Liver (tissue), 9 donors: ENCODE results near the gene PARP3. TPM values are rescaled to one million over a fixed set of nuclear protein-coding genes. Genes with fewer than 3 reads are reported as not detected.
"Not testable (repeated sequence)": the region's sequence is repeated elsewhere in the genome, so short reads cannot be mapped to it uniquely, and the experiment has no call there.

Experiments
- DNase-seq: peaks from one replicate; pipeline ENCODE4 v3.0.0-alpha.2; 2017; ENCODE audit warnings: low spot score
- H3K27ac ChIP-seq, 2 donors: one replicate each; pipeline ENCODE4 v1.7.0; 2013; ENCODE audit warnings: inconsistent platforms in 2 of 2, low read length in 2 of 2, control low read depth in 1 of 2, low read depth in 1 of 2, mild to moderate bottlenecking in 1 of 2
- H3K27me3 ChIP-seq, 4 donors: one replicate each; pipeline versions ENCODE4 v1.6.1 to v1.7.0; 2013; ENCODE audit warnings: low read length in 3 of 4, inconsistent platforms in 1 of 4, mild to moderate bottlenecking in 1 of 4, moderate library complexity in 1 of 4; ENCODE audit not compliant: control insufficient read depth in 4 of 4, insufficient read depth in 4 of 4
- H3K36me3 ChIP-seq, 4 donors: one replicate each; pipeline versions ENCODE4 v1.6.1 to v1.7.0; 2013; ENCODE audit warnings: low read length in 3 of 4, mild to moderate bottlenecking in 3 of 4, low read depth in 1 of 4, moderate library complexity in 1 of 4; ENCODE audit not compliant: control insufficient read depth in 4 of 4, insufficient read depth in 3 of 4
- H3K4me1 ChIP-seq, 4 donors: one replicate each; pipeline versions ENCODE4 v1.6.1 to v1.7.0; 2013; ENCODE audit warnings: low read length in 3 of 4, mild to moderate bottlenecking in 3 of 4, moderate library complexity in 1 of 4; ENCODE audit not compliant: control insufficient read depth in 4 of 4, insufficient read depth in 4 of 4
- H3K4me3 ChIP-seq, 3 donors: one replicate each; pipeline versions ENCODE4 v1.6.1 to v1.7.0; 2013; ENCODE audit warnings: low read length in 3 of 3, control low read depth in 1 of 3, low read depth in 1 of 3, mild to moderate bottlenecking in 1 of 3
- H3K9ac ChIP-seq, 2 donors: one replicate each; pipeline ENCODE4 v1.7.0; 2013; ENCODE audit warnings: low read length in 2 of 2, mild to moderate bottlenecking in 2 of 2, moderate library complexity in 2 of 2, control low read depth in 1 of 2, low read depth in 1 of 2
- H3K9me3 ChIP-seq, 4 donors: one replicate each; pipeline versions ENCODE4 v1.6.1 to v1.7.0; 2013; ENCODE audit warnings: low read length in 3 of 4; ENCODE audit not compliant: control insufficient read depth in 4 of 4
- ATF3 ChIP-seq: IDR thresholded peaks from 2 replicates; pipeline ENCODE4 v1.6.1; 2016; ENCODE audit warnings: antibody characterized with exemption
- CTCF ChIP-seq: fragments of 150-350 bp; IDR thresholded peaks from 2 replicates; pipeline ENCODE4 v1.5.1; 2017; ENCODE audit warnings: improper control_type of control experiment, low read depth, low read length; ENCODE audit not compliant: missing input control
- FOXA1 ChIP-seq: IDR thresholded peaks from 2 replicates; pipeline ENCODE4 v1.6.1; 2016; ENCODE audit warnings: antibody characterized with exemption
- FOXA2 ChIP-seq: IDR thresholded peaks from 2 replicates; pipeline ENCODE4 v1.6.1; 2016; ENCODE audit warnings: antibody characterized with exemption
- GABPA ChIP-seq, 2 donors: IDR thresholded peaks in 1 of 2; conservative IDR thresholded peaks in 1 of 2; 2 replicates each; pipeline ENCODE4 v1.6.1; 2016; ENCODE audit warnings: antibody characterized with exemption in 2 of 2, mild to moderate bottlenecking in 1 of 2, moderate library complexity in 1 of 2
- HNF4A ChIP-seq, 2 donors: conservative IDR thresholded peaks; 2 replicates each; pipeline ENCODE4 v1.6.1; 2016; ENCODE audit warnings: antibody characterized with exemption in 2 of 2, mild to moderate bottlenecking in 2 of 2
- JUND ChIP-seq, 2 donors: IDR thresholded peaks; 2 replicates each; pipeline ENCODE4 v1.6.1; 2016; ENCODE audit warnings: antibody characterized with exemption in 2 of 2
- MAX ChIP-seq: IDR thresholded peaks from 2 replicates; pipeline ENCODE4 v1.6.1; 2016; ENCODE audit warnings: antibody characterized with exemption
- NR2F2 ChIP-seq: IDR thresholded peaks from 2 replicates; pipeline ENCODE4 v1.6.1; 2016; ENCODE audit warnings: antibody characterized with exemption
- RAD21 ChIP-seq, 2 donors: IDR thresholded peaks; 2 replicates each; pipeline ENCODE4 v1.6.1; 2016; ENCODE audit warnings: antibody characterized with exemption in 2 of 2, mild to moderate bottlenecking in 2 of 2
- REST ChIP-seq: IDR thresholded peaks from 2 replicates; pipeline ENCODE4 v1.6.1; 2016; ENCODE audit warnings: antibody characterized with exemption, mild to moderate bottlenecking
- ZBTB33 ChIP-seq: IDR thresholded peaks from 2 replicates; pipeline ENCODE4 v1.6.1; 2016; ENCODE audit warnings: antibody characterized with exemption
- WGBS: extraction: QIAGEN DNeasy Blood & Tissue Kit; methylation state at CpG from one replicate; pipeline ENCODE4 v1.1.7; 2013; 5-methylcytosine and 5-hydroxymethylcytosine counted together
- polyA plus RNA-seq, 2 donors: library from polyadenylated mRNA; stranded (reverse) in 1 of 2; unstranded in 1 of 2; fragments of 200-250 nt in 1 of 2; fragments of >200 nt in 1 of 2; fragmentation: Nextera tagmentation in 1 of 2; extraction: Ambion mirVana in 1 of 2; gene quantifications; one replicate each; pipeline versions ENCODE4 v1.2.1 to v1.2.3, GENCODE V29; 2013 to 2015
- total RNA-seq, 2 donors: library from RNA; depleted of rRNA; stranded (reverse); fragments of >200 nt; gene quantifications; one replicate each; pipeline ENCODE4 v1.2.3, GENCODE V29; 2014
- donor health status: healthy.
- donor health status: healthy.
- donor health status: healthy.
- donor health status: healthy.
- donor health status: healthy.

Gene PARP3
- total and polyA plus RNA-seq, 4 donors = 1.5 to 21.4 (median 12.7) TPM

GRCh38 chr3:51928438-51928837 is 13.7 kb upstream of the PARP3 start:
- TF ChIP-seq GABPA (IDR thresholded peaks at IDR 0.05 in 1 of 2, conservative IDR thresholded peaks at IDR 0.05 in 1 of 2) (no peak), JUND (IDR thresholded peaks at IDR 0.05) (no peak), CTCF (no peak), RAD21 (IDR thresholded peaks at IDR 0.05) (no peak)
- H3K9me3 ChIP-seq = no peaks in the 10 kb centered on the region
- H3K27ac ChIP-seq = no peak overlapping the region
- DNase-seq = no peak
- WGBS = 92% methylated on average over 7 of the region's 7 CpGs
- H3K36me3 ChIP-seq = peaks cover 2 to 10% (median 5%) of the 10 kb centered on the region in 4 donors
- no peak overlapping the region for H3K9ac ChIP-seq
- H3K4me1 ChIP-seq = no peaks in the 10 kb centered on the region
- H3K4me3 ChIP-seq = no peak overlapping the region
- H3K27me3 ChIP-seq = no peaks in the 10 kb centered on the region

GRCh38 chr3:51928981-51929380 is 13.2 kb upstream of the PARP3 start:
- not testable (repeated sequence) for H3K27ac ChIP-seq, H3K9ac ChIP-seq, H3K4me1 ChIP-seq, H3K27me3 ChIP-seq, H3K4me3 ChIP-seq, H3K9me3 ChIP-seq, DNase-seq
- 90% methylated on average over 3 of the region's 3 CpGs for WGBS
- peaks cover 2 to 15% (median 8%) of the 10 kb centered on the region in 4 donors for H3K36me3 ChIP-seq

- Histone ChIP-seq H3K4me1 (no peaks in the 10 kb centered on the region), H3K27me3 (no peaks in the 10 kb centered on the region), H3K36me3 (peaks cover 6 to 21% (median 13%) of the 10 kb centered on the region in 4 donors), H3K27ac (no peak overlapping the region), H3K9ac (no peak overlapping the region), H3K4me3 (no peak overlapping the region), H3K9me3 (no peaks in the 10 kb centered on the region)
- no peak for DNase-seq
- WGBS = 83% methylated on average over 5 of the region's 5 CpGs
- TF ChIP-seq GABPA (IDR thresholded peaks at IDR 0.05 in 1 of 2, conservative IDR thresholded peaks at IDR 0.05 in 1 of 2) (no peak), REST (peak; percentile 98)
These were observed 12.7 kb upstream of the PARP3 start for GRCh38 chr3:51929420-51930003.

- no peak overlapping the region for H3K9ac ChIP-seq
- DNase-seq = no peak
- no peaks in the 10 kb centered on the region for H3K4me1 ChIP-seq
- no peaks in the 10 kb centered on the region for H3K9me3 ChIP-seq
- H3K4me3 ChIP-seq = no peak overlapping the region
- peaks cover 10 to 30% (median 22%) of the 10 kb centered on the region in 4 donors for H3K36me3 ChIP-seq
- no peak overlapping the region for H3K27ac ChIP-seq
- 94% methylated on average over 1 of the region's 1 CpG for WGBS
- no peaks in the 10 kb centered on the region for H3K27me3 ChIP-seq
- TF ChIP-seq JUND (IDR thresholded peaks at IDR 0.05) (no peak), FOXA2 (no peak), ZBTB33 (no peak), NR2F2 (no peak), FOXA1 (no peak), ATF3 (no peak), CTCF (no peak), RAD21 (IDR thresholded peaks at IDR 0.05) (no peak), MAX (no peak), HNF4A (conservative IDR thresholded peaks at IDR 0.05) (no peak)
These were observed 11.7 kb upstream of the PARP3 start for GRCh38 chr3:51930439-51930838.
